Mesothelial cell of epicardium (in vitro differentiated cells): ENCODE data around the gene SLC35F1. TPM values are rescaled to one million over a fixed set of nuclear protein-coding genes. Genes with fewer than 3 reads are reported as not detected.

ENCODE experiments used
- DNase-seq, 2 experiments: peaks; one replicate each; pipeline ENCODE4 v3.0.0; 2021; ENCODE audit warnings: low spot score in 2 of 2; ENCODE audit not compliant: unreplicated experiment in 2 of 2
- H3K27ac Mint-ChIP-seq: 2 replicates; pipeline ENCODE4 v1.8.0; 2021; ENCODE audit warnings: mixed read lengths
- H3K27me3 Mint-ChIP-seq: 2 replicates; pipeline ENCODE4 v1.8.0; 2021; ENCODE audit warnings: low read depth, mixed read lengths
- H3K36me3 Mint-ChIP-seq: 2 replicates; pipeline ENCODE4 v1.8.0; 2021; ENCODE audit warnings: mixed read lengths
- H3K4me1 Mint-ChIP-seq: 2 replicates; pipeline ENCODE4 v1.8.0; 2021; ENCODE audit warnings: mixed read lengths
- H3K4me3 Mint-ChIP-seq: 2 replicates; pipeline ENCODE4 v1.8.0; 2021; ENCODE audit warnings: mild to moderate bottlenecking, moderate library complexity, mixed read lengths
- H3K9me3 Mint-ChIP-seq: 2 replicates; pipeline ENCODE4 v1.8.0; 2021; ENCODE audit warnings: mixed read lengths
- total RNA-seq: library from RNA; stranded (reverse); gene quantifications from 3 replicates; pipeline ENCODE4 v1.2.1, GENCODE V29; 2021
- TF ChIP-seq, protein P1 (sequence below): fragments of 200-600 bp; sonication (generic); IDR thresholded peaks from one replicate; pipeline ENCODE4 v1.5.0; 2021; ENCODE audit warnings: antibody characterized with exemption; ENCODE audit not compliant: unreplicated experiment

Gene SLC35F1
- total RNA-seq, 1 donor from 2014 or later: 0.78 TPM

GRCh38 chr6:118297821-118298220, 390.8 kb downstream of the SLC35F1 start:
- no peaks in the 10 kb centered on the region for H3K9me3 Mint-ChIP-seq

GRCh38 chr6:118298476-118299427, 391.7 kb downstream of the SLC35F1 start:
- no peak for DNase-seq
- Mint-ChIP-seq H3K9me3 (no peaks in the 10 kb centered on the region), H3K27me3 (no peaks in the 10 kb centered on the region)

More at GRCh38 chr6:118297821-118298220, 390.8 kb downstream of the SLC35F1 start:
- H3K27ac Mint-ChIP-seq: no peak overlapping the region
- H3K4me1 Mint-ChIP-seq: no peaks in the 10 kb centered on the region
- no peak overlapping the region for H3K4me3 Mint-ChIP-seq
- DNase-seq: no peak
- no peaks in the 10 kb centered on the region for H3K27me3 Mint-ChIP-seq
- TF ChIP-seq, protein P1, sequence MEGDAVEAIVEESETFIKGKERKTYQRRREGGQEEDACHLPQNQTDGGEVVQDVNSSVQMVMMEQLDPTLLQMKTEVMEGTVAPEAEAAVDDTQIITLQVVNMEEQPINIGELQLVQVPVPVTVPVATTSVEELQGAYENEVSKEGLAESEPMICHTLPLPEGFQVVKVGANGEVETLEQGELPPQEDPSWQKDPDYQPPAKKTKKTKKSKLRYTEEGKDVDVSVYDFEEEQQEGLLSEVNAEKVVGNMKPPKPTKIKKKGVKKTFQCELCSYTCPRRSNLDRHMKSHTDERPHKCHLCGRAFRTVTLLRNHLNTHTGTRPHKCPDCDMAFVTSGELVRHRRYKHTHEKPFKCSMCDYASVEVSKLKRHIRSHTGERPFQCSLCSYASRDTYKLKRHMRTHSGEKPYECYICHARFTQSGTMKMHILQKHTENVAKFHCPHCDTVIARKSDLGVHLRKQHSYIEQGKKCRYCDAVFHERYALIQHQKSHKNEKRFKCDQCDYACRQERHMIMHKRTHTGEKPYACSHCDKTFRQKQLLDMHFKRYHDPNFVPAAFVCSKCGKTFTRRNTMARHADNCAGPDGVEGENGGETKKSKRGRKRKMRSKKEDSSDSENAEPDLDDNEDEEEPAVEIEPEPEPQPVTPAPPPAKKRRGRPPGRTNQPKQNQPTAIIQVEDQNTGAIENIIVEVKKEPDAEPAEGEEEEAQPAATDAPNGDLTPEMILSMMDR: no peak
- H3K36me3 Mint-ChIP-seq: no peaks in the 10 kb centered on the region

GRCh38 chr6:118299457-118299856, 392.4 kb downstream of the SLC35F1 start:
- H3K27me3 Mint-ChIP-seq: no peaks in the 10 kb centered on the region
- no peaks in the 10 kb centered on the region for H3K4me1 Mint-ChIP-seq
- no peaks in the 10 kb centered on the region for H3K36me3 Mint-ChIP-seq
- TF ChIP-seq, protein P1: no peak
- DNase-seq: no peak
- no peaks in the 10 kb centered on the region for H3K9me3 Mint-ChIP-seq
- H3K4me3 Mint-ChIP-seq: no peak overlapping the region
- no peak overlapping the region for H3K27ac Mint-ChIP-seq

More at GRCh38 chr6:118298476-118299427, 391.7 kb downstream of the SLC35F1 start:
- Mint-ChIP-seq H3K36me3 (no peaks in the 10 kb centered on the region), H3K4me1 (no peaks in the 10 kb centered on the region), H3K27ac (no peak overlapping the region), H3K4me3 (no peak overlapping the region)
- TF ChIP-seq, protein P1: no peak

DNA sequence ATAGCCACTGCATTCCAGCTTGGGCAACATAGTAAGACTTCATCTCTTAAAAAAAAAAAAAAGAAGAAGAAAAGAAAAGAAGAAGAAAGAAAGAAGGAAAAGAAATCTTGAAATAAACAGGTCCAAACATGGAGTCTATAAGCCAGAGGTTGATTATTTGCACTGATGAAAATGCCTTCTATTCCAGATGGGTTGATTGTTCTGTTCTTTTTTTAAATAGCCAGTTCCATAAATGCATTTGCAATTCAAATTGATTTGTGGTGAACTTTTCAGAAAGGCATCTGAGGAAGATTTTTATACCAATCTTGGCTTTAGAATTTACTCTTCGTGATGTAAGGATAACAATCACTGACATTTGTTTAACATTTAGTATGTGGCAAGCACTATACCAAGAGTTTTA, 397.3 kb downstream of the SLC35F1 start:
- H3K4me1 Mint-ChIP-seq: no peaks in the 10 kb centered on the region
- TF ChIP-seq, protein P1: no peak
- H3K36me3 Mint-ChIP-seq: no peaks in the 10 kb centered on the region
- no peaks in the 10 kb centered on the region for H3K27me3 Mint-ChIP-seq
- DNase-seq: no peak
- no peak overlapping the region for H3K27ac Mint-ChIP-seq
- peaks cover 3% of the 10 kb centered on the region for H3K9me3 Mint-ChIP-seq
- H3K4me3 Mint-ChIP-seq: no peak overlapping the region

GRCh38 chr6:118305081-118305480, 398.0 kb downstream of the SLC35F1 start:
- Mint-ChIP-seq H3K4me3 (no peak overlapping the region), H3K4me1 (peaks cover 4% of the 10 kb centered on the region), H3K9me3 (peaks cover 3% of the 10 kb centered on the region), H3K36me3 (no peaks in the 10 kb centered on the region), H3K27ac (no peak overlapping the region), H3K27me3 (no peaks in the 10 kb centered on the region)
- TF ChIP-seq, protein P1: no peak
- no peak for DNase-seq
